GM13977 (cell line): ENCODE data around the gene PIP5K1C.

ENCODE experiments used
- DNase-seq: peaks from one replicate; pipeline ENCODE4 v3.0.0; 2012; ENCODE audit warnings: low spot score
- CTCF ChIP-seq: IDR thresholded peaks from 2 replicates; pipeline ENCODE4 v1.5.1; 2012; ENCODE audit warnings: mild to moderate bottlenecking, control low read depth; ENCODE audit not compliant: insufficient read depth; ENCODE audit errors: extremely low read depth, missing control alignments
- in situ Hi-C: fragments of 300-500 bp; cut with MboI; formaldehyde crosslinking; loops from one replicate; pipeline ENCODE4 v1.12.0; 2022; ENCODE audit warnings: low sequenced_read_pairs, low pct_unique_long_range_greater_than_20kb, mixed read lengths, inconsistent platforms; ENCODE audit not compliant: unreplicated experiment

The PIP5K1C gene

GRCh38 chr19:3694361-3695123 is 5.7 kb downstream of the PIP5K1C start:
- no peak for DNase-seq
- TF ChIP-seq CTCF = no peak
- in situ Hi-C loops = no loop called here

GRCh38 chr19:3693025-3693925 is 7.0 kb downstream of the PIP5K1C start:
- in situ Hi-C loops = no loop called here
- no peak for DNase-seq
- no peak for TF ChIP-seq CTCF

GRCh38 chr19:3692141-3693024 is 7.9 kb downstream of the PIP5K1C start:
- in situ Hi-C loops = no loop called here
- DNase-seq = no peak

GRCh38 chr19:3691726-3692125 is 8.5 kb downstream of the PIP5K1C start:
- DNase-seq = no peak
- in situ Hi-C loops = no loop called here
- no peak for TF ChIP-seq CTCF

More at GRCh38 chr19:3692141-3693024, 7.9 kb downstream of the PIP5K1C start:
- peak; percentile 75 for TF ChIP-seq CTCF

GRCh38 chr19:3691372-3691716 is 8.9 kb downstream of the PIP5K1C start:
- no peak for TF ChIP-seq CTCF
- no peak for DNase-seq
- in situ Hi-C loops = no loop called here
